Activated CD4-positive, alpha-beta T cell treated with anti-CD3 and anti-CD28 coated beads, Interleukin-2, amount 10 ng/mL, durations not matched to agents 7 days and 5 days (primary cell): ENCODE results near the gene HSF2BP. TPM values are rescaled to one million over a fixed set of nuclear protein-coding genes. Genes with fewer than 3 reads are reported as not detected.

Experiments used
- CTCF ChIA-PET: fragments of 350-600 bp; sonication (Branson Sonifier 250); formaldehyde crosslinking; loops from one replicate; lab custom pipeline; 2021; ENCODE audit warnings: antibody characterized with exemption; lab: Charles Lee
- POLR2A ChIA-PET: fragments of 350-600 bp; sonication (Branson Sonifier 250); formaldehyde crosslinking; loops from one replicate; lab custom pipeline; 2021; ENCODE audit warnings: antibody characterized with exemption; lab: Charles Lee
- DNase-seq: peaks from one replicate; pipeline ENCODE4 v3.0.0-alpha.2; 2020
- H3K27ac Mint-ChIP-seq: one replicate; pipeline ENCODE4 v1.8.0; 2021; ENCODE audit warnings: mild to moderate bottlenecking, moderate library complexity, mixed read lengths
- H3K27me3 Mint-ChIP-seq: one replicate; pipeline ENCODE4 v1.8.0; 2021; ENCODE audit warnings: mixed read lengths
- H3K36me3 Mint-ChIP-seq: one replicate; pipeline ENCODE4 v1.8.0; 2021; ENCODE audit warnings: low read depth, mixed read lengths
- H3K4me1 Mint-ChIP-seq: one replicate; pipeline ENCODE4 v1.8.0; 2021; ENCODE audit warnings: mixed read lengths
- H3K4me3 Mint-ChIP-seq: one replicate; pipeline ENCODE4 v1.8.0; 2021; ENCODE audit warnings: mild to moderate bottlenecking, moderate library complexity, mixed read lengths
- H3K9me3 Mint-ChIP-seq: one replicate; pipeline ENCODE4 v1.8.0; 2021; ENCODE audit warnings: mixed read lengths
- total RNA-seq, 2 experiments: library from RNA; stranded (reverse); gene quantifications; one replicate each; pipeline ENCODE4 v1.2.3, GENCODE V29; 2021

The HSF2BP gene
- total RNA-seq, 2 experiments from 2014 or later, result 0.56 to 0.72 TPM

- no peak overlapping the region for H3K27ac Mint-ChIP-seq
- peaks cover 22% of the 10 kb centered on the region for H3K4me1 Mint-ChIP-seq
- no peak for DNase-seq
- H3K4me3 Mint-ChIP-seq, result no peak overlapping the region
- ChIA-PET POLR2A (no interaction called here), CTCF (no interaction called here)
- no peaks in the 10 kb centered on the region for H3K9me3 Mint-ChIP-seq
- H3K36me3 Mint-ChIP-seq, result peaks cover 36% of the 10 kb centered on the region
- H3K27me3 Mint-ChIP-seq, result no peaks in the 10 kb centered on the region
Measured at GRCh38 chr21:43694437-43695079, 35.3 kb upstream of the HSF2BP start.

- ChIA-PET POLR2A (no interaction called here), CTCF (interaction anchor here (2.1 kb wide), 1 partner anchor 19 kb away, joined by 5 read pairs; no protein-coding TSS in a partner anchor)
- peaks cover 21% of the 10 kb centered on the region for H3K4me1 Mint-ChIP-seq
- no peak overlapping the region for H3K4me3 Mint-ChIP-seq
- H3K27me3 Mint-ChIP-seq, result no peaks in the 10 kb centered on the region
- no peaks in the 10 kb centered on the region for H3K9me3 Mint-ChIP-seq
- no peak overlapping the region for H3K27ac Mint-ChIP-seq
- H3K36me3 Mint-ChIP-seq, result peaks cover 36% of the 10 kb centered on the region
- no peak for DNase-seq
Measured at GRCh38 chr21:43693981-43694380, 34.7 kb upstream of the HSF2BP start.

- no peaks in the 10 kb centered on the region for H3K27me3 Mint-ChIP-seq
- H3K9me3 Mint-ChIP-seq, result no peaks in the 10 kb centered on the region
- ChIA-PET POLR2A (no interaction called here), CTCF (interaction anchor here (1.0 to 2.1 kb wide), 2 partner anchors 15 to 18 kb away, joined by 4 to 5 read pairs; no protein-coding TSS in a partner anchor)
- no peak for DNase-seq
- H3K27ac Mint-ChIP-seq, result peak overlapping the region; percentile 19
- no peak overlapping the region for H3K4me3 Mint-ChIP-seq
- H3K4me1 Mint-ChIP-seq, result peaks cover 12% of the 10 kb centered on the region
- H3K36me3 Mint-ChIP-seq, result peaks cover 36% of the 10 kb centered on the region
Measured at GRCh38 chr21:43692949-43693348, 33.7 kb upstream of the HSF2BP start.

- Mint-ChIP-seq H3K4me3 (no peak overlapping the region), H3K27ac (no peak overlapping the region), H3K27me3 (no peaks in the 10 kb centered on the region), H3K36me3 (peaks cover 36% of the 10 kb centered on the region), H3K9me3 (no peaks in the 10 kb centered on the region), H3K4me1 (peaks cover 2% of the 10 kb centered on the region)
- ChIA-PET POLR2A (no interaction called here), CTCF (interaction anchor here (1.1 to 2.1 kb wide), 2 partner anchors 17 to 20 kb away, joined by 4 to 5 read pairs; no protein-coding TSS in a partner anchor)
- DNase-seq, result no peak
Measured at GRCh38 chr21:43691801-43692200, 32.5 kb upstream of the HSF2BP start.

GRCh38 chr21:43691086-43691795, 32.0 kb upstream of the HSF2BP start:
- H3K4me1 Mint-ChIP-seq, result peaks cover 1% of the 10 kb centered on the region
- POLR2A ChIA-PET, result no interaction called here
- CTCF ChIA-PET, result interaction anchor here (1.1 kb wide), 1 partner anchor 20 kb away, joined by 4 read pairs; no protein-coding TSS in a partner anchor
- H3K4me3 Mint-ChIP-seq, result no peak overlapping the region
- H3K27me3 Mint-ChIP-seq, result no peaks in the 10 kb centered on the region
- H3K36me3 Mint-ChIP-seq, result peaks cover 37% of the 10 kb centered on the region
- H3K9me3 Mint-ChIP-seq, result no peaks in the 10 kb centered on the region
- no peak overlapping the region for H3K27ac Mint-ChIP-seq
- no peak for DNase-seq

- no peak overlapping the region for H3K4me3 Mint-ChIP-seq
- H3K27me3 Mint-ChIP-seq, result no peaks in the 10 kb centered on the region
- ChIA-PET CTCF (interaction anchor here (0.5 kb wide), 1 partner anchor 189 kb away, joined by 3 read pairs; no protein-coding TSS in a partner anchor), POLR2A (no interaction called here)
- peaks cover 38% of the 10 kb centered on the region for H3K36me3 Mint-ChIP-seq
- DNase-seq, result no peak
- H3K9me3 Mint-ChIP-seq, result no peaks in the 10 kb centered on the region
- H3K4me1 Mint-ChIP-seq, result no peaks in the 10 kb centered on the region
- no peak overlapping the region for H3K27ac Mint-ChIP-seq
Measured at GRCh38 chr21:43690346-43690745, 31.1 kb upstream of the HSF2BP start.

- POLR2A ChIA-PET, result no interaction called here
- Mint-ChIP-seq H3K4me1 (peaks cover 2% of the 10 kb centered on the region), H3K27ac (peak overlapping the region; percentile 5), H3K4me3 (no peak overlapping the region), H3K36me3 (peaks cover 39% of the 10 kb centered on the region), H3K9me3 (no peaks in the 10 kb centered on the region), H3K27me3 (no peaks in the 10 kb centered on the region)
- DNase-seq, result no peak
- CTCF ChIA-PET, result interaction anchor here (0.5 kb wide), 1 partner anchor 189 kb away, joined by 3 read pairs; no protein-coding TSS in a partner anchor
Measured at GRCh38 chr21:43689556-43690337, 30.5 kb upstream of the HSF2BP start.

- no peak overlapping the region for H3K27ac Mint-ChIP-seq
- DNase-seq, result no peak
- peaks cover 45% of the 10 kb centered on the region for H3K36me3 Mint-ChIP-seq
- ChIA-PET CTCF (interaction anchor here (1.4 kb wide), 1 partner anchor 17 kb away, joined by 3 read pairs; no protein-coding TSS in a partner anchor), POLR2A (no interaction called here)
- peaks cover 9% of the 10 kb centered on the region for H3K4me1 Mint-ChIP-seq
- no peaks in the 10 kb centered on the region for H3K27me3 Mint-ChIP-seq
- no peak overlapping the region for H3K4me3 Mint-ChIP-seq
- no peaks in the 10 kb centered on the region for H3K9me3 Mint-ChIP-seq
Measured at GRCh38 chr21:43688906-43689305, 29.6 kb upstream of the HSF2BP start.

- peaks cover 50% of the 10 kb centered on the region for H3K36me3 Mint-ChIP-seq
Measured at GRCh38 chr21:43687566-43688399, 28.5 kb upstream of the HSF2BP start.

GRCh38 chr21:43686811-43687565, 27.7 kb upstream of the HSF2BP start:
- DNase-seq, result no peak

More at GRCh38 chr21:43687566-43688399, 28.5 kb upstream of the HSF2BP start:
- peaks cover 13% of the 10 kb centered on the region for H3K4me1 Mint-ChIP-seq
- DNase-seq, result no peak
- ChIA-PET POLR2A (no interaction called here), CTCF (interaction anchor here (1.4 kb wide), 1 partner anchor 16 kb away, joined by 3 read pairs; no protein-coding TSS in a partner anchor)
- no peak overlapping the region for H3K4me3 Mint-ChIP-seq
- H3K27me3 Mint-ChIP-seq, result no peaks in the 10 kb centered on the region
- peak overlapping the region; percentile 15 for H3K27ac Mint-ChIP-seq
- H3K9me3 Mint-ChIP-seq, result no peaks in the 10 kb centered on the region

GRCh38 chr21:43684424-43684823, 25.1 kb upstream of the HSF2BP start:
- ChIA-PET POLR2A (no interaction called here), CTCF (interaction anchor here (1.0 kb wide), 3 partner anchors 16 to 82 kb away, joined by 3 read pairs; no protein-coding TSS in a partner anchor)
- no peaks in the 10 kb centered on the region for H3K9me3 Mint-ChIP-seq
- H3K27ac Mint-ChIP-seq, result peak overlapping the region; percentile 27
- peaks cover 13% of the 10 kb centered on the region for H3K4me1 Mint-ChIP-seq
- peaks cover 53% of the 10 kb centered on the region for H3K36me3 Mint-ChIP-seq
- no peak for DNase-seq
- H3K27me3 Mint-ChIP-seq, result no peaks in the 10 kb centered on the region
- H3K4me3 Mint-ChIP-seq, result no peak overlapping the region

More at GRCh38 chr21:43686811-43687565, 27.7 kb upstream of the HSF2BP start:
- Mint-ChIP-seq H3K27ac (peak overlapping the region; percentile 15), H3K4me1 (peaks cover 13% of the 10 kb centered on the region), H3K9me3 (no peaks in the 10 kb centered on the region), H3K36me3 (peaks cover 54% of the 10 kb centered on the region), H3K27me3 (no peaks in the 10 kb centered on the region), H3K4me3 (no peak overlapping the region)
- ChIA-PET CTCF (no interaction called here), POLR2A (no interaction called here)
